ENCODE measurements around the gene CHST13.
"Not testable (repeated sequence)": the region's sequence is repeated elsewhere in the genome, so short reads cannot be mapped to it uniquely, and the experiment has no call there.

GRCh38 chr3:126534716-126535115 is 10.8 kb downstream of the CHST13 start:
- TF ChIP-seq CTCF (IDR thresholded peaks at IDR 0.05; ENCODE audit: borderline replicate concordance, extremely low read depth, low read length, poor library complexity, severe bottlenecking); EZH2 (IDR thresholded peaks at IDR 0.05; ENCODE audit: borderline replicate concordance, low read depth, low read length, severe bottlenecking): not testable (repeated sequence)
